Stromal cell of bone marrow (primary cell): Measurements from ENCODE around the gene ZCCHC14.
"Not testable (repeated sequence)": the region's sequence is repeated elsewhere in the genome, so short reads cannot be mapped to it uniquely, and the experiment has no call there.

Experiments used
- DNase-seq: peaks from one replicate; pipeline ENCODE4 v3.0.0-alpha.2; 2012; ENCODE audit warnings: low read depth

The ZCCHC14 gene

DNA sequence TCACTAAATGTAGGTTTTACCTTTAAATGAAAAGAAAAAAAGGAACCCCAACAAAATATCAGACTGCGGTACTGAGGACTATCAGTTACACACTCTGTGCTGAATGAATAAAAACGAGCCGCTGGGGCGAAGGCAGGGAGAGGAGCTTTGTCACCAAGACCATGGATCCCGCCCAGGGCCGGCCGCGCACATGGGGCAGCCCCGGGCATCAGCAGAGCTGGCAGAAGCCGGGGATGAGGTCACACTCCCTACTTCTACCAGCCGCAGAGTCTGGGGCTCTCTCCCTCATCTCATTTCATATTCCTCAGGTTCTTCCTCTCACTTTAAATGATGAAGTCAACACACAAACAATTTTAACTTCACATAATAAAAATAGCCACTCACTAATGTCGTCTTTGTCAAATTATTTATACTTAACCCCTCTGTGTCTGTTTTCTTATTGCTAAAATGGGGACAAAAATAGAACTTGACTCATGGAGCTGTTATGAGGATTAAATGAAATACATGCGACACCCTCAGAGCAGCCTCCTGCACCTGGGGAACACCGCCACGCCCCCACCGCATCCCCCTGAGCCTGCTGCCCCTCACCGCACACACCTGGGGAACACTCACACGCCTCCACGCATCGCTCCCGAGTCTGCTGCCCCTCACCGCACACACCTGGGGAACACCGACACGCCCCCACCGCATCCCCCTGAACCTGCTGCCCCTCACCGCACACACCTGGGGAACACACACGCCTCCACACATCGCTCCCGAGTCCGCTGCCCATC is 15.4 kb downstream of the ZCCHC14 start:
- DNase-seq: not testable (repeated sequence)

DNA sequence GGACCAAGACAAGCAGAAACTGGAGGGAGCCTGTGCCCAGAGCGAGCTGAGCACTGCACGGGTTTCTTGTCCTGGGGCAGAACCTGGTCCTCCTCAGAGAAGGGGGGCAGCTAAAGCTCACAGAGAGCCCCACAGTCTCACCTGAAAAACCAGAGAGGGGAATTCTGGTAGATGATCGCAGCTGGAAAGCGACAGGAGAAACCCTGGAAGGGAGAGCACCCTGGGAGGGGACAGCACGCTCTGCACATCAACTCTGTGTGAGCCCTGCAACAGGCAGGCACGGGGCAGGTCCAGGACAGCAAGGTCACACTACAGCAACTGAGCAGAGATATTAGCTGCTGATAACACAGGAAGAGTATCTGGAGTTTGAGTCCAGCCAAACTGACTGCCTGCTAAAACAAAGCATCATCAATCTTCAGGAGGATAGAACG is 18.2 kb downstream of the ZCCHC14 start:
- DNase-seq: no peak

DNA sequence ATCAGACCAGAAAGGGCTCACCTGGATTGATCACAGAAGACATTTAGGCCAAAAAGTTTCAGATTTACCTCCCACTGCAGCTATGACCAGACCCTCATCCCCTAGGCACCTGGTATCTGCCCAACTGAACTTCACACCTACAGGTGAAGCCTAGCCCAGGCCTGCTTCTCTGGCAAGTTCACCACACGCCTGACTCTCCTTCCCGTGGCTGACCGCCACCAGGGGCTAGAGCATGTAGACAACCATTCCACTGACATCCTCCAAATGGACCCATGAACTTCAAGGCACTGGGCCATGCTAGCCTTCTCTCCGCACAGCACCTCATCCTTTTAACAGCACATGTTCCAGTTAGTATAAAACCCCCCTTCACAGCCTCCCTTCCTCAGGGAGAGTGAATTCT is 18.8 kb downstream of the ZCCHC14 start:
- no peak for DNase-seq

DNA sequence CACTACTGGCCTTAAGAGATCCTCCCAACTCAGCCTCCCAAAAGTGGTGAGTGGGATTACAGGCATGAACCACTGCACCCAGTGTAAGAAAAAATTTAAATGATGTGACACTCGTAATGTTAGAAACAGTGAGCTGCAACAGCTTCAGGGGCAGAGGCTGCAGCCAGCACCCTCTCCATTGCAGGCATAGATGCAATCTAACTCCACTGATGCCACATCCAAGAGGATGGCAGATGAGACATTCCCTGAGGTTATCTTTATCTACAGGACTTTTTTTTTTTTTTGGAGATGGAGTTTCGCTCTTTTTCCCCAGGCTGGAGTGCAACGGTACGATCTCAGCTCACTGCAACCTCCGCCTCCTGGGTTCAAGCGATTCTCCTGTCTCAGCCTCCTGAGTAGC is 19.9 kb downstream of the ZCCHC14 start:
- DNase-seq: no peak

DNA sequence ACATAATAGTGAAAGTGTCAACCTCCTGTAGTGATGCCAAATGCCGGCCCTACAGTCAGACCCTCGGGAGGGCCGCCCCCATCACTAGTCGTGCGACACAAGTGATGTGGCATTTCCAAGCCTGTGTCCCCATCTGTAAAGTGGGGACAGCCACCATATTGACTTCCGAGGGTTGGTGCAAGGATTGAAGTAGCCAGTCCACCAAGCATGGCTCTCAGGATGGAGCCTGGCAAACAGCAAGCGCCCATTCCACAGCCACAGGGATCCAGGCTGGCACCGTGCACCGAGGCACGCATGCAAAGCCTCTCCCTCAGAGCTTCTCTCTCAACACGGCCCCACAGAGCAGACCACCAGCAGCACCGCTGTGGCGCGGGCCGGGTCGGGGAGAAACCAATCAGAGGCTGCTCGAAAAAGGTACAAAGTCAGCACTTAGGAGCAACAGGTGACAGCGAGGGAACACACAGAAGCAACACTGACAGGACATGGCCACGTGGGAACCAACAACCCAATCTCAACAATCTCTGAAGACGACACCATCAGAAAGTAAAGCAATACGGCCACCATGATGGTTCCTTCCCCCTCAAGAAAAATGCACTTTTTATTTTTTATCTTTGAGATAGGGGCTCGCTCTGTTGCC is 20.6 kb downstream of the ZCCHC14 start:
- no peak for DNase-seq

DNA sequence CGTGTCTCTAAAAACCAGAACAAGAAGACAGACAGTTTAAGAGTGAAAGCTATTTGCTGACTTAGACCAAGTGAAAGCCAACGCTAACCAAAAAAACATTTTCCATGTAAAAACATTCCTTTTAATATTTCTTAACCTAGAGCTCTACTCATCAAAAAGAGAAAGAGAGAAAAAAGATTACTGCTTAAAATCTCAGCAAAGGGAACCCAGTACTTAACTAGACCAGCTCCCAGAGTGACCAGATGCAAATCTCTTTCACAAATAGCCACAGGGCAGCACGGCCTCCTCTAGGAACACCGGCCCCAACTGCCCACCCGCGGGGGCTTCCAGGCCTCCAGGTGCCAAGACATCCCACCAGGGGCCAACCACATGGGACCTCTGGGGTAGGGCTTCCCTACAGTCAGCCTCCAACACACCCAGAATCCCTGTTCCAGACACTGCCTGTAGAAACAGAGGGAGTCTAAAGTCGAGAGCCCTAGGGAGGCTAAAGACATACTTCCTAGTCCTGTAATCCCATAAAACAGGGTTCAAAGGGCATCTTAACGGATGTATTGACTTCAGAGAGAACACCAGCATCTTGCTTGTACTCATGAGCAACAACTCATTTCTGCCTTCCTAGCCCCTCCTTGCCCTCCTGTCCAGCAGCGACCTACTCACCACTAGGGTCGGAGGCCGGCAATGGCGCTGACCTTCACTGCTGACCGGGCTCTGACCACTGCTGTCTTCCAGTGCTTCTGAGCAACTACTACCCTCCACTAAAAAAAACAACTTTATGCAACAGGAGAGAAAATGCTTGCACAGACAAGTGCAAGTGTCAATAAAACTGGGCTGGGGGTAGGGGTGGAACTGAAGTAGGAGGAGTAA is 21.3 kb downstream of the ZCCHC14 start:
- DNase-seq: peak; percentile 45

DNA sequence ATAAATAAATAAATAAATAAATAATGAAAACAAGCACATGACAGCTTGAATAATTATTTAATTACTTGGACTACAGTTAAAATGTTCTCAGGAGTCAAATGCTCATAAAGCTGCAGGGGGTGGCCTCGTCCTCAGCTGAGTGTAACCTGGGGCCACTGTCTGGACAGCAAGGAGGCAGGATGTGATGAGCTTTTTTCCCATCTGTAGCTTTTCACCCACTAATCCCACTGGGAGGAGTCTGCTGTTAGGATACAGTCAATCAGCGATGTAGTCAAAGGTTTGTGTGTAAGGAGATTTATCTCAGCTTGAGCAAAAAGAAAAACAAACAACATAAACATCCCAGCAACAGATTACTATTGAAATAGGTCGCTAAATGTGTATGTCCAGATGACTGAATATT is 22.5 kb downstream of the ZCCHC14 start:
- DNase-seq: no peak

DNA sequence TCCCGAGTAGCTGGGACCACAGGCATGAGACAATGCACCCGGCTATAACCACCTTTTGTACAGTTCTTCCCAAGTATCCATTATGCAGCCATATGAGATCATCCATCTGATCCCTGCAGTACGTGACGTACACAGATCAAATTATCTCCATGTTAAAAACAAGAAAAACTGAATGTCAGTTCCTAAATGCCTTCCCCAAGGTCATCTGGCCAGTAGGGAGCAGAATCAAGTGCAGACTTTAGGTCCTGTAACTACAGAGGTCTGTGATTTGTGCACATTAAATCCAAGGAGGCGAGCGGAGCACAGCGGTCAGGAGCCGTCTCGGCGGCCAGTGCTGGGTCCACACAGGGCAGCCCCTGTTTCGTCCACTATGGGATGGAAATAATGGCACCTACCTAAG is 23.7 kb downstream of the ZCCHC14 start:
- DNase-seq: no peak

DNA sequence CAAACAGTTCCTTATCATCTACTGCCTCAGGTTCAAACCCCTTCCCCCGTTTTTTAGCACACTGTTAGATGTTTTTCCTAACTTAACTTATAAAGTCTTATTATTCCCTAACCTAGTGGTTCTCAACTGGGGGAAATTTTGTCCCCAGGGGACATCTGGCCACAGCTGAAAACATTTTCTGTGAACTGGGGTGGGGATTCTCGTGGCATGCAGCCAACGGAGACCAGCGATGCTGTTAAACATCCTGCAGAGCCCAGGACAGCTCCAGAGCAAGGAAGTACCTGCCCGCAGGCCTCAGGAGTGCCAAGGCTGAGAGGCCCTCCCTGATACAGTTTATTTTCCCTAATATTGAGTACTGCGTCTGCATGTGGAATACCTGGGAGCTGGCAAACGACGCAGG is 24.3 kb downstream of the ZCCHC14 start:
- no peak for DNase-seq

DNA sequence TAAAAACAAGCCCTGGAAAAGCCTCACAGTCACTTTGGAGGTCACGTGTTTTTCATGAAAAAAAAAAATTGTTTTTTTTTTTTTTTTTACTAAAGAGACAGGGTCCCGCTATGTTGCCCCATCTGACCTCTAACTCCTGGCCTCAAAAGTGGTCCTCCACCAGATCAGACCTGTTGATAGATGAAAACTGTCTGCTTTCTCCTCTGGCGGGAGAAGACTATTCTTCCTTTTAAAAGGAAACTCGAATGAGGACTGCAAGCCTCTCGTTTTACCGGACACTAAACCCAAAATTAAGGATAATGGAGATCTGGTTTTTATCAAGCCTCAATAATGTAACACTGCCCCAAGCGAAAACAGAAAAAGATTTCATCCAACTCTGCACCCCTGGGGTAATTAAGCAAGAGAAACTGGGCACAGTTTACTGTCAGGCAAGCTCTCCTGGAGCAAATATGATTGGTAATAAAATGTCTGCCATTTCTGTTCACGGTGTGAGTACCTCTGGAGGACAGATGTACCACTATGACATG is 25.8 kb downstream of the ZCCHC14 start:
- no peak for DNase-seq

DNA sequence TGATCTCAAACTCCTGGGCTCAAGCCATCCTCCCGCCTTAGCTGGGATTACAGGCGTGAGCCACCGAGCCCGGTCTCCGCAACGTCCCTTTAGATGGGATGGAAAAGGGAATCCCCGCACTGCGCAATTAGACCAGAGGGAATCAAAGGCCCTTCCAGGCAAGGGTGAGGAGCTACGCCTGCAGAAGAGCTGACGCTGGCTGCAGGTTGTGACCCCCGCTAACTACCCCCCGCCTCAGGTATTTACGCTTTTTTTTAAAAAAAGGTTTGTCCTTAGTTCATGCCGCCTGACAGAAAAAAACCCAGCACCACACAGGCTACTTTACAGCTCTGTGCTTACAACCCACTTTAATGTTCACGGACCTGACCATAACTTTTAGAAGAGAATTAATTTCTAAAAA is 26.9 kb downstream of the ZCCHC14 start:
- no peak for DNase-seq

DNA sequence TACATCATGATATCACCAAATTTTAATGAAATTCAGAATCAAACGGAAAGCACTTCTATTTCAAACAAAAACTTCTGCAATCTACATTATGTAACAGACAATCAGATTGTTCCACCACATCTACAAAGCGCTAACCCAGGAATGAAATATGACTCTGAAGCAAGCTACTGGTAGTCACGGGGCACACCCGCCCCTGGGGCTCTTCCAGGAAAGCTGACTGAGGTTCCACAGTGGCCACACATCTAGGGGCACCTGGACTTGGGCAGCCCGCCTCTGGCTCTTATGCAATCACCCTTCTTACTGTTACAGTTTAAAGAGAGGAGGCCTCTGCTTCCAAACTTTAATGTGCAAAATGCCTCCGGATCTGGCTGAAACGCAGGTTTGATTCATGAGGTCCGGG is 27.5 kb downstream of the ZCCHC14 start:
- peak; percentile 93 for DNase-seq

DNA sequence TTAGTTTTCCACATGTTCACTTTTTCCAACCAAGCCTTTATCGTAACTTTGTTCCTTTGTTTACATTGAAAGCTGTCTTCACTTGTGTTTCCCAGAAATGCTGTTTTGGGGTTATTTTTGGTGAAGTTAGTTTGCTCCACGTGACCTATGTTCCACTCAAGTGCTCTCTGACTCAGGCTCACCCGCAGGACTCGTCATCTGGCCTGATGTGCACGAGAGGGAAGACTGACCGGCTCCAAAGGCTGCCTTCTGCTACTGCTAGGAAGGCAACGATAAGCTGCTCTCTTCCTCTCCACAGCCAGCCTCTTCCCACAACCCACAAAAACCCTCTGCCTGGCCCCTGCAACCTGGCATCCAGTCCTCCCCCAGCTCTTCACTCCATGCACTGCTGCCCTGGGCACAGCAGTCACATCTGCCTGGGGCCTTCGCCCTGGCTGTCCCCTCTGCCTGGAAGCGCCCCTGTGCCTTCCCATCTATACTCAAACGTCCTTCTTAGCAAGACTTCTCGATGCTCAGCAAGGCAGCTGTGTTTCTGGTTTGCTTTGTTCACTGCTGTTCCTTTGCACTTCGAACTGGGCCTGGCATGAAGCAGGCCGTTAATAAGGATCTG is 28.0 kb downstream of the ZCCHC14 start:
- DNase-seq: peak; percentile 99

DNA sequence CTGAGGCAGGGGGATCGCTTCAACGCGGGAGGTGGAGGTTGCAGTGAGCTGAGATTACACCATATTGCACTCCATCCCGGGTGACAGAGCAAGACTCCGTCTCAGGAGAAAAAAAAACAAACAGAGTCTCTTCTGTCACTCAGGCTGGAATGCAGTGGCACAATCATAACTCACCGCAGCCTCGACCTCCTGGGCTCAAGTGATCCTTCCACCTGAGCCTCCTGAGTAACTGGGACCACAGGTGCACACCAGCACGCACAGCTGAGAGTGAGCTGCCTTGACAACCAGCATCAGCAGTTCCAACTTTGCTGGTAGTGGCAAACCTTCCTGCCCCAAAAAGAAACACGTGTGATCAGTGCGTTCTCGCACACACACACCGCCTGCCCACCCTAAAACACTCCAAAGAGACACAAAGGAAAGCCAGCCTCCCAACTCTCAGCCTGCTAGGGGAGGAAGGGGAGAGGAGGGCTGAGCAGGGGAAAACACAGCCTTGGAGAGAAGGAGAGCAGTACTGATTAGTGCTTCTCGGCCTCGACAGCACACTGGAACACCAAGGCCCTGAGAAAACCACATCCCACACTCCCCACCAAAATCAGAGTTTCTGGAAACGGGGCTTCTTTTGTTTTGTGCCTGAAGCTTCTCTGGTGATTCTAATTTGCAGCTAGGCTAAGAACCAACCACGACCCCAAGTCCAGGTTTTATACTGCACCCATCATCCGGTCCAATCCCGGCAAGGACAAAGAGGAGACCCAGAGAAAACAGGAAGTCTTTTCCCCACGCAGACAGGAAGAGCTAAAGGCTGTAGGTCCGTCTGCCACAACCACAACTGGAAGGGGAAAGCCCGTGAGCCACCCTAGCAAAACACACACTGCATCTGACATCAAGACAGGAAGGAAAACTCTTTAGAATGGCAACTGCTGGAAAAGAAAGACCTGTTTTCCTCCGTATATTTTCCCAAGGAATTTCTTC is 28.8 kb downstream of the ZCCHC14 start:
- DNase-seq: no peak

DNA sequence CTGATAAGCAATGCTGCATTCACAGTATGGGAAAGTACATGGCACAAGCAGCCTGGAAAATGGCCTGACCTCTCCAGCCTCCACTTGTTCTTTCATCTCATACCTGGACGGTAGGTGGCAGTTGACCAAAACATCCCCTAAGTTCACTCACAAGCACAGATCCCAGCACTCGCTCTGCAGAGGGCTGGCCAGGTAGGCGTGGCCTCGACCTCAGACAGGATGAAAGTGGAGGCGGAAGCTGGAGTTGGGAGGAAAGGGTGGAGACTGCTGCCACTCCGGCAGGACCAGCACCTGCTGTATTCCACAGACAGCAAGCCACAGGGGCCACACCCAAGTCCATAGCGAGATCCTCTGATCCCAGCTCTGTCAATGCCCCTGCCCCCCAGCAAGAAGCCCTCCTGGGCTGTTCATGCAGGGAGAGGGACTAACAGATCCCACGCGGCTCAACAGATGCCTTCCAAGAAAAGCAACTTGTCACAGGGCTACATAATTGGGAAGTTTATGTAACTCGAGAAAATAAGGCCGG is 31.3 kb downstream of the ZCCHC14 start:
- DNase-seq: peak; percentile 41

DNA sequence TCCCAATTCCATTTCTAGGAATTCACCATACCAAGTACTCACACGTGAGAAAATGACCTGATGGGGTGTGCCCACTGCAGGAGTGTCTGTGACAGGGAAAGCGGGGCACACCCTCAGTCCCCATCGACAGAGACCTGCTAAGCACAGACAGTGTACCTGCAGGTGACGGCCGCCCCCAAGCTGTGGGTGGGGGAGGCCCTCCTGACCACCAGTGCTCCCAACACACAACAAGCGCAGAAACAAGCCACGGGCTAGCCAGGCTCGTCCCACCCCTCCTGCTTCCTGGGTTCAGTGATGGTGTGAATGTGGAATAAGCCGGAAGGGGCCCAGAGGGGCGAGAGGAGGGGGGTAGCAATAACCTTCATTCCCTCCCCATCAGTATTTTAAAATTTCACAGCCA is 31.9 kb downstream of the ZCCHC14 start:
- DNase-seq: no peak

DNA sequence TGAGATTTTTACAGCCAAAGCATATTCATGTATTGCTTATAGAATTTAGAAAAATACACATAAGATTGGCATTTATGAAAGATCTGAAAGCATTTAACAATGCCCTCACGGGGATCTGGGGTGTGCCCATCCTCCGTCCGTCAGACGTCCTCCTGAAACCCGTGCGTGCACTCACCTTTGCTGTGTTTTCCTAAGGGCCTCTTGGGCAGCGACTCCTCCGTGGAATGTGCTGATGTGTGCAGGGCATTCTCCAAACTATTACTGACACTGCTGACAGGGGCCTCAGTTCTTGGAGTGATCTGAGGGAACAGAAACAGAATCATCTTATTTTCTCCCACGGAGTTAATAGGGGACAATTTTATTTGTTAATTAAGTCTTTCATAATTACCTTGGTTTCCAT is 33.0 kb downstream of the ZCCHC14 start:
- DNase-seq: no peak

DNA sequence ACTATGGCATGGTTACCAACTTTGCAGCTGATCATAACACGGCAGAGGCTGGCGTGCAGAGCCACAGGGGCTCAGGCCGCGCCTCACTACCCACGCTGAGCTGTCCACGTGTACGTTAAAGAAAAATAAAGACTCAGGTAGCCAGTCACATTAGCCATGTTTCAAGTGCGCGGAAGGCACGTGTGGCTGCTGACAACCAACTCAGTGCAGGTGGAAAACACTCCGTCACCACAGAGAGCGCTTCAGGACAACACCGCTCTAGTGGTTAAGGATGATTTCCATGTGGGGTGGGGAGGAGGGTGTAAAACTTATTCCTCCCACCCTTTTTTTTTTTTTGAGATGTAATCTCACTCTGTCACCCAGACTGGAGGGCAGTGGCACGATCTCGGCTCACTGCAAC is 33.8 kb downstream of the ZCCHC14 start:
- no peak for DNase-seq

DNA sequence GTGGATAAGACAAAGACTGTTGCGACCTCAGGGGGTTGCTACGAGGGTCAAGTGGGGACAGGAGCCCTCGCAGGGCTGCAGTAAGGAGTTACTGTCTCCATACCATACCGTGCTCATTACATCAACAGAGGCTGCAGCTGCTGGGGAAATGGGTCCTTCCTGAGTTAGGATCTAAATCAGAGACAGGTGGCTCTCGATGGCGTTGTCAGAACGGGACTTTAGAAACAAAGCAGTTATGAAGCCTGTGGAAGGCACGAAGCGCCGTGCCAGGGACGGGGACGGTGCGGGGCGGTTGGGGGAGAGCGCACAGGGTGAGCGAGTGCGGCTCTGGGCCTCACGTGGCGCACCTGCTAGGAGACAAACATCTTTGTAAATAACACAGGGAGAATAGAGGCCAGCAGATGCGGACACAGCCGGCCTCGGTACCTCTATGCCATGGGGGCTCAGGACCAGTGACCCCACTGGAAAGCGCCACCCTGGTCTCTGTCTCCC is 34.4 kb downstream of the ZCCHC14 start:
- no peak for DNase-seq

DNA sequence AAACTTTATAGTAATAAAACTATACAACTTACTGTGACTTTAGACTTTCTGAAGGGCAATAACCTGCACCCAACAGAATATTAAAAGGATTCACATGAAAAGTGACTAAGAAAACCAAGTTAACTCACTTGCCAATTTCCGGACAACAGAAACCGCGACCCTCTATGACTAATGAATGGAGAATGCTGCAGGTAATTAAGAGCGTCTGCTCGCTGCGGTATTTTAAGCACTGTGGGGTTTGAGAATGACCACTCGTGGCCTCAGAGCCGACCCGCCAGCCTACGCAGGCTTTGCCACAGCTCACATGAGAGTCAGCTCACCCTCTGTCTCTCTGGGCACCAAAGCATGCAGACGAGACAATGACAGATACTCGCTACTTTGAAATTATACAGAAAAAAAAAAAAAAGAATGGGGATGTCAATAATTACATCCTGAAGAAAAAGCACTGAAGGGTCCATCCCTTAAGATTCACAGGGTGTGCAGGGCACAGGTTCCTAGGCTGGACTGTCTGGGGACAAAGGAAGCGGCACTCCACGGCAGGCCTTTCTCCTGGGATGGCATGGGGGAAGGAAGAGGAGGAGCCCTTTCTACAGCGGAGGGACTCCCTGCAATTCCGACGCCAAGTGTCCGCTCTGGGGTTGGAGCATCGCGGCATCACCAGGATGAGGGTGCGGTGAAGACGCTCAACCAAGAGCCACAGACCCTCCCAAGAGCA is 35.0 kb downstream of the ZCCHC14 start:
- DNase-seq: peak; percentile 95
